ENCODE data around the gene RCOR1. TPM values are rescaled to one million over a fixed set of nuclear protein-coding genes. Genes with fewer than 3 reads are reported as not detected.
"Not testable (repeated sequence)": the region's sequence is repeated elsewhere in the genome, so short reads cannot be mapped to it uniquely, and the experiment has no call there.

Gene RCOR1
- polyA plus RNA-seq, 10 donors: 22.8 to 39.9 (median 30.9) TPM

GRCh38 chr14:102625564-102626296, 33.3 kb downstream of the RCOR1 start:
- DNase-seq: no peak

GRCh38 chr14:102626530-102626929, 34.1 kb downstream of the RCOR1 start:
- no peak for DNase-seq

GRCh38 chr14:102629011-102629444, 36.6 kb downstream of the RCOR1 start:
- no peak for DNase-seq

GRCh38 chr14:102629808-102630350, 37.4 kb downstream of the RCOR1 start:
- no peak for DNase-seq

GRCh38 chr14:102630405-102630804, 38.0 kb downstream of the RCOR1 start:
- DNase-seq: no peak

GRCh38 chr14:102630881-102631280, 38.4 kb downstream of the RCOR1 start:
- no peak for DNase-seq

GRCh38 chr14:102633906-102634595, 41.6 kb downstream of the RCOR1 start:
- no peak for DNase-seq

GRCh38 chr14:102639611-102640010, 47.2 kb downstream of the RCOR1 start:
- DNase-seq: not testable (repeated sequence)

- DNase-seq: no peak
Observed at GRCh38 chr14:102644523-102644922, 52.1 kb downstream of the RCOR1 start.

GRCh38 chr14:102645746-102646440, 53.4 kb downstream of the RCOR1 start:
- no peak for DNase-seq

GRCh38 chr14:102646615-102647014, 54.2 kb downstream of the RCOR1 start:
- no peak for DNase-seq

GRCh38 chr14:102652194-102652593, 59.7 kb downstream of the RCOR1 start:
- DNase-seq: no peak

GRCh38 chr14:102654298-102654697, 61.8 kb downstream of the RCOR1 start:
- DNase-seq: no peak

- peak in 1 of 3 donors; percentile 22 for DNase-seq
Observed at GRCh38 chr14:102655137-102655536, 62.7 kb downstream of the RCOR1 start.

- DNase-seq: no peak
Observed at GRCh38 chr14:102659797-102660196, 67.3 kb downstream of the RCOR1 start.

GRCh38 chr14:102661614-102662013, 69.2 kb downstream of the RCOR1 start:
- no peak for DNase-seq

GRCh38 chr14:102662636-102663430, 70.4 kb downstream of the RCOR1 start:
- no peak for DNase-seq

GRCh38 chr14:102663440-102663839, 71.0 kb downstream of the RCOR1 start:
- DNase-seq: no peak

GRCh38 chr14:102665621-102666020, 73.2 kb downstream of the RCOR1 start:
- no peak for DNase-seq

GRCh38 chr14:102666635-102667034, 74.2 kb downstream of the RCOR1 start:
- DNase-seq: no peak

GRCh38 chr14:102667703-102668102, 75.3 kb downstream of the RCOR1 start:
- no peak for DNase-seq

Measured in muscle of back (tissue), 11 donors.